Trophoblast cell (in vitro differentiated cells and primary cell): Measurements from ENCODE around the gene ACTR6.
"Not testable (repeated sequence)": the region's sequence is repeated elsewhere in the genome, so short reads cannot be mapped to it uniquely, and the experiment has no call there.

ENCODE experiments used
- DNase-seq, 2 donors: peaks; one replicate each; pipeline ENCODE4 v3.0.0-alpha.2; 2016
- H2AFZ ChIP-seq: 2 replicates; pipeline ENCODE4 v1.6.1; 2013; ENCODE audit warnings: low read length, moderate library complexity, mild to moderate bottlenecking; ENCODE audit not compliant: insufficient read depth, poor library complexity
- H2AK5ac ChIP-seq: 2 replicates; pipeline ENCODE4 v1.6.1; 2013; ENCODE audit warnings: mild to moderate bottlenecking, low read length
- H2BK120ac ChIP-seq: 2 replicates; pipeline ENCODE4 v1.6.1; 2013; ENCODE audit warnings: low read length, mild to moderate bottlenecking, moderate library complexity; ENCODE audit not compliant: insufficient read depth, poor library complexity
- H2BK12ac ChIP-seq: 2 replicates; pipeline ENCODE4 v1.6.1; 2013; ENCODE audit warnings: mild to moderate bottlenecking, low read length, moderate library complexity
- H2BK5ac ChIP-seq: 2 replicates; pipeline ENCODE4 v1.6.1; 2013; ENCODE audit warnings: low read length, low read depth, moderate library complexity, mild to moderate bottlenecking; ENCODE audit not compliant: poor library complexity
- H3K14ac ChIP-seq: 2 replicates; pipeline ENCODE4 v1.6.1; 2013; ENCODE audit warnings: mild to moderate bottlenecking, low read length
- H3K18ac ChIP-seq: 2 replicates; pipeline ENCODE4 v1.6.1; 2013; ENCODE audit warnings: mild to moderate bottlenecking, low read length
- H3K23ac ChIP-seq: 2 replicates; pipeline ENCODE4 v1.6.1; 2013; ENCODE audit warnings: low read length
- H3K27ac ChIP-seq: 2 replicates; pipeline ENCODE4 v1.5.1; 2013; ENCODE audit warnings: low read depth, mild to moderate bottlenecking, inconsistent platforms, low read length, moderate library complexity
- H3K27me3 ChIP-seq: 2 replicates; pipeline ENCODE4 v1.6.1; 2013; ENCODE audit warnings: inconsistent platforms, mild to moderate bottlenecking, low read length, moderate library complexity; ENCODE audit not compliant: insufficient read depth
- H3K36me3 ChIP-seq, 2 experiments: 1 replicate in 1 of 2; 2 replicates in 1 of 2; pipeline ENCODE4 v1.6.1; 2013; ENCODE audit warnings: low read length in 2 of 2, mild to moderate bottlenecking in 2 of 2, moderate library complexity in 1 of 2; ENCODE audit not compliant: insufficient read depth in 2 of 2, control insufficient read depth in 1 of 2
- H3K4ac ChIP-seq: 2 replicates; pipeline ENCODE4 v1.6.1; 2013; ENCODE audit warnings: low read depth, mild to moderate bottlenecking, low read length, moderate library complexity
- H3K4me1 ChIP-seq, 2 experiments: 1 replicate in 1 of 2; 2 replicates in 1 of 2; pipeline ENCODE4 v1.6.1; 2013; ENCODE audit warnings: low read length in 2 of 2, mild to moderate bottlenecking in 2 of 2, moderate library complexity in 1 of 2; ENCODE audit not compliant: insufficient read depth in 2 of 2, control insufficient read depth in 1 of 2
- H3K4me2 ChIP-seq: 2 replicates; pipeline ENCODE4 v1.6.1; 2013; ENCODE audit warnings: inconsistent platforms, mild to moderate bottlenecking, low read length, moderate library complexity
- H3K4me3 ChIP-seq: 2 replicates; pipeline ENCODE4 v1.5.1; 2013; ENCODE audit warnings: mild to moderate bottlenecking, low read depth, low read length, inconsistent platforms
- H3K79me1 ChIP-seq: one replicate; pipeline ENCODE4 v1.6.1; 2013; ENCODE audit warnings: low read length
- H3K79me2 ChIP-seq: 2 replicates; pipeline ENCODE4 v1.6.1; 2013; ENCODE audit warnings: low read length, mild to moderate bottlenecking; ENCODE audit not compliant: control insufficient read depth, insufficient read depth, poor library complexity
- H3K9ac ChIP-seq: 2 replicates; pipeline ENCODE4 v1.6.1; 2013; ENCODE audit warnings: mild to moderate bottlenecking, low read length
- H3K9me3 ChIP-seq: 2 replicates; pipeline ENCODE4 v1.6.1; 2013; ENCODE audit warnings: low read depth, mild to moderate bottlenecking, control low read depth, inconsistent platforms, low read length; ENCODE audit not compliant: insufficient read depth
- H4K12ac ChIP-seq: 2 replicates; pipeline ENCODE4 v1.6.1; 2013; ENCODE audit warnings: low read depth, mild to moderate bottlenecking, low read length, moderate library complexity
- H4K8ac ChIP-seq: 2 replicates; pipeline ENCODE4 v1.6.1; 2013; ENCODE audit warnings: low read depth, mild to moderate bottlenecking, low read length, moderate library complexity
- H4K91ac ChIP-seq: one replicate; pipeline ENCODE4 v1.6.1; 2013; ENCODE audit warnings: low read depth, mild to moderate bottlenecking, low read length, moderate library complexity
- WGBS: extraction: QIAGEN DNeasy Blood & Tissue Kit; methylation state at CpG from one replicate; pipeline ENCODE4 v1.1.7; 2013; ENCODE audit warnings: missing lambda C conversion rate; ENCODE audit not compliant: insufficient read length, insufficient coverage; ENCODE audit errors: extremely low coverage; 5-methylcytosine and 5-hydroxymethylcytosine counted together

ACTR6 gene

GRCh38 chr12:100221523-100221922, 20.9 kb downstream of the ACTR6 start:
- Histone ChIP-seq H3K79me2 (no peaks in the 10 kb centered on the region), H2BK12ac (no peak overlapping the region), H3K36me3 (peaks cover 9 to 11% of the 10 kb centered on the region in 2 experiments), H3K27me3 (no peaks in the 10 kb centered on the region), H3K4me3 (no peak overlapping the region), H3K27ac (no peak overlapping the region), H2AFZ (no peak overlapping the region), H2BK120ac (no peak overlapping the region), H3K14ac (no peak overlapping the region), H4K8ac (no peak overlapping the region), H3K4ac (no peak overlapping the region), H3K79me1 (no peaks in the 10 kb centered on the region), H2AK5ac (no peak overlapping the region), H3K9me3 (no peaks in the 10 kb centered on the region), H4K91ac (no peak overlapping the region), H3K18ac (no peak overlapping the region), H3K4me1 (no peaks in the 10 kb centered on the region), H3K9ac (no peak overlapping the region), H3K23ac (no peak overlapping the region), H3K4me2 (no peak overlapping the region), H4K12ac (no peak overlapping the region), H2BK5ac (no peak overlapping the region)
- no CpG with 5 or more reads among the region's 3 CpGs for WGBS
- DNase-seq, result no peak

GRCh38 chr12:100222173-100222572, 21.6 kb downstream of the ACTR6 start:
- not testable (repeated sequence) for H3K4me1 ChIP-seq, H3K9me3 ChIP-seq, H2AFZ ChIP-seq, H3K79me1 ChIP-seq, H3K4me2 ChIP-seq, H4K12ac ChIP-seq, H4K91ac ChIP-seq, H2AK5ac ChIP-seq, H3K23ac ChIP-seq, H3K79me2 ChIP-seq, H3K14ac ChIP-seq, H2BK12ac ChIP-seq, H3K27me3 ChIP-seq, H2BK120ac ChIP-seq, H3K4ac ChIP-seq, H3K4me3 ChIP-seq, H3K27ac ChIP-seq, H3K9ac ChIP-seq, H2BK5ac ChIP-seq, H3K18ac ChIP-seq, H4K8ac ChIP-seq
- peaks cover 9 to 11% of the 10 kb centered on the region in 2 experiments for H3K36me3 ChIP-seq
- no CpG with 5 or more reads among the region's 6 CpGs for WGBS
- DNase-seq, result peak; percentile 35 to 71

GRCh38 chr12:100225491-100225890, 24.9 kb downstream of the ACTR6 start:
- no peaks in the 10 kb centered on the region for H3K79me2 ChIP-seq
- H3K79me1 ChIP-seq, result peaks cover 4% of the 10 kb centered on the region
- no peak overlapping the region for H4K8ac ChIP-seq
- H2AK5ac ChIP-seq, result no peak overlapping the region
- no peak overlapping the region for H3K18ac ChIP-seq
- no peak for DNase-seq
- H4K12ac ChIP-seq, result no peak overlapping the region
- no peak overlapping the region for H3K4me3 ChIP-seq
- peaks cover 2 to 6% of the 10 kb centered on the region in 2 experiments for H3K4me1 ChIP-seq
- H2AFZ ChIP-seq, result no peak overlapping the region
- no peak overlapping the region for H2BK12ac ChIP-seq
- no peak overlapping the region for H2BK5ac ChIP-seq
- no peak overlapping the region for H3K9ac ChIP-seq
- H3K23ac ChIP-seq, result no peak overlapping the region
- H3K9me3 ChIP-seq, result no peaks in the 10 kb centered on the region
- H3K27ac ChIP-seq, result no peak overlapping the region
- no peak overlapping the region for H3K4me2 ChIP-seq
- peaks cover 9 to 10% of the 10 kb centered on the region in 2 experiments for H3K36me3 ChIP-seq
- no peak overlapping the region for H4K91ac ChIP-seq
- no peak overlapping the region for H3K14ac ChIP-seq
- no peak overlapping the region for H3K4ac ChIP-seq
- H2BK120ac ChIP-seq, result no peak overlapping the region
- no peaks in the 10 kb centered on the region for H3K27me3 ChIP-seq

GRCh38 chr12:100229036-100229635, 28.5 kb downstream of the ACTR6 start:
- Histone ChIP-seq H2BK120ac (no peak overlapping the region), H3K4ac (peak overlapping the region; percentile 33), H2AFZ (no peak overlapping the region), H4K8ac (peak overlapping the region; percentile 35), H2BK12ac (peak overlapping the region; percentile 44), H4K12ac (peak overlapping the region; percentile 69), H3K36me3 (peaks cover 3 to 4% of the 10 kb centered on the region in 2 experiments), H3K27me3 (no peaks in the 10 kb centered on the region), H3K79me1 (peaks cover 13% of the 10 kb centered on the region), H4K91ac (peak overlapping the region; percentile 43), H2BK5ac (peak overlapping the region; percentile 91), H3K4me3 (no peak overlapping the region), H3K14ac (no peak overlapping the region), H3K27ac (peak overlapping the region; percentile 69), H3K9me3 (no peaks in the 10 kb centered on the region), H2AK5ac (no peak overlapping the region), H3K4me2 (no peak overlapping the region), H3K23ac (no peak overlapping the region), H3K18ac (peak overlapping the region; percentile 54), H3K9ac (no peak overlapping the region), H3K79me2 (no peaks in the 10 kb centered on the region), H3K4me1 (peaks cover 10 to 13% of the 10 kb centered on the region in 2 experiments)
- DNase-seq, result peak; percentile 43 to 73
- no CpG with 5 or more reads among the region's 5 CpGs for WGBS
